GM23338 (cell line): ENCODE measurements around the gene FXYD6. TPM values are rescaled to one million over a fixed set of nuclear protein-coding genes. Genes with fewer than 3 reads are reported as not detected.

Experiments
- ATAC-seq: fragments of 200-7000 bp; cut with Tn5 transposase; 3 replicates; pipeline ENCODE4 v1.9.1; 2020
- DNase-seq: peaks from one replicate; pipeline ENCODE4 v3.0.0-alpha.2; 2015; ENCODE audit warnings: low spot score
- H2AFZ ChIP-seq: fragments of 200-600 bp; sonication (generic); 2 replicates; pipeline ENCODE4 v1.8.0; 2016; ENCODE audit warnings: antibody characterized with exemption, mild to moderate bottlenecking, moderate library complexity
- H3F3A ChIP-seq: fragments of 200-600 bp; sonication (generic); replicated peaks from 2 replicates; pipeline ENCODE4 v1.8.0; 2017; ENCODE audit warnings: antibody characterized with exemption, mixed run types, low read depth
- H3K27ac ChIP-seq: fragments of 200-600 bp; sonication (generic); 2 replicates; pipeline ENCODE4 v1.6.1; 2016; ENCODE audit warnings: low read depth
- H3K27me3 ChIP-seq: fragments of 200-600 bp; sonication (generic); 2 replicates; pipeline ENCODE4 v1.8.0; 2016; ENCODE audit warnings: mild to moderate bottlenecking, mixed run types, moderate library complexity; ENCODE audit not compliant: insufficient read depth
- H3K36me3 ChIP-seq: fragments of 200-600 bp; sonication (generic); 2 replicates; pipeline ENCODE4 v1.8.0; 2016; ENCODE audit warnings: mild to moderate bottlenecking; ENCODE audit not compliant: insufficient read depth
- H3K4me1 ChIP-seq: fragments of 200-600 bp; sonication (generic); 2 replicates; pipeline ENCODE4 v1.8.0; 2016; ENCODE audit warnings: mild to moderate bottlenecking, moderate library complexity; ENCODE audit not compliant: insufficient read depth
- H3K4me2 ChIP-seq: fragments of 200-600 bp; sonication (generic); 2 replicates; pipeline ENCODE4 v1.7.1; 2017; ENCODE audit warnings: mixed run types
- H3K4me3 ChIP-seq: fragments of 200-600 bp; sonication (generic); 2 replicates; pipeline ENCODE4 v1.6.1; 2016; ENCODE audit warnings: mixed run types
- H3K79me2 ChIP-seq: fragments of 200-600 bp; sonication (generic); replicated peaks from 2 replicates; pipeline ENCODE4 v1.8.0; 2017; ENCODE audit warnings: mild to moderate bottlenecking; ENCODE audit not compliant: insufficient read depth
- H3K9me2 ChIP-seq: fragments of 200-600 bp; sonication (generic); 2 replicates; pipeline ENCODE4 v1.8.0; 2017; ENCODE audit not compliant: insufficient read depth
- H4K20me1 ChIP-seq: fragments of 200-600 bp; sonication (generic); replicated peaks from 2 replicates; pipeline ENCODE4 v1.8.0; 2017; ENCODE audit warnings: mild to moderate bottlenecking; ENCODE audit not compliant: insufficient read depth
- H3K27ac Mint-ChIP-seq: 2 replicates; pipeline ENCODE4 v1.8.0; 2020; ENCODE audit warnings: inconsistent platforms, mild to moderate bottlenecking, moderate library complexity, mixed read lengths
- H3K27me3 Mint-ChIP-seq: 3 replicates; pipeline ENCODE4 v1.8.0; 2022; ENCODE audit warnings: low read depth, mild to moderate bottlenecking, moderate library complexity, mixed read lengths, inconsistent platforms; ENCODE audit not compliant: insufficient read depth, poor library complexity
- H3K36me3 Mint-ChIP-seq: 3 replicates; pipeline ENCODE4 v1.8.0; 2021; ENCODE audit warnings: low read depth, mild to moderate bottlenecking, inconsistent platforms, moderate library complexity, mixed read lengths
- H3K4me1 Mint-ChIP-seq: 3 replicates; pipeline ENCODE4 v1.8.0; 2020; ENCODE audit warnings: mild to moderate bottlenecking, inconsistent platforms, mixed read lengths
- H3K4me3 Mint-ChIP-seq: 3 replicates; pipeline ENCODE4 v1.8.0; 2021; ENCODE audit warnings: moderate library complexity, mild to moderate bottlenecking, inconsistent platforms, mixed read lengths
- H3K9me3 Mint-ChIP-seq: 3 replicates; pipeline ENCODE4 v1.8.0; 2020; ENCODE audit warnings: moderate library complexity, mild to moderate bottlenecking, inconsistent platforms, mixed read lengths
- CREB1 ChIP-seq: fragments of 250-450 bp; sonication (Bioruptor Pico); IDR thresholded peaks from 2 replicates; pipeline ENCODE4 v1.5.0; 2020; ENCODE audit warnings: low read depth, mild to moderate bottlenecking, moderate library complexity
- EZH2 ChIP-seq: fragments of 200-600 bp; sonication (generic); IDR thresholded peaks from one replicate; pipeline ENCODE4 v1.8.0; 2017; ENCODE audit warnings: antibody characterized with exemption, mild to moderate bottlenecking, low read depth; ENCODE audit not compliant: unreplicated experiment
- EZH2phosphoT487 ChIP-seq: fragments of 200-600 bp; sonication (generic); IDR thresholded peaks from one replicate; pipeline ENCODE4 v1.8.1; 2018; ENCODE audit warnings: antibody characterized with exemption; ENCODE audit not compliant: unreplicated experiment
- JUNB ChIP-seq: IDR thresholded peaks from one replicate; pipeline ENCODE4 v1.6.1; 2016; ENCODE audit warnings: antibody characterized with exemption; ENCODE audit not compliant: unreplicated experiment
- NANOG ChIP-seq: IDR thresholded peaks from 2 replicates; pipeline ENCODE4 v1.6.1; 2016; ENCODE audit warnings: antibody characterized with exemption, borderline replicate concordance
- POLR2AphosphoS5 ChIP-seq: IDR thresholded peaks from 2 replicates; pipeline ENCODE4 v1.6.1; 2016; ENCODE audit warnings: antibody characterized with exemption, low read depth
- STAT1 ChIP-seq: IDR thresholded peaks from one replicate; pipeline ENCODE4 v1.6.1; 2016; ENCODE audit warnings: antibody characterized with exemption; ENCODE audit not compliant: unreplicated experiment
- ZNF114 ChIP-seq: fragments of 250-450 bp; sonication (Bioruptor Pico); IDR thresholded peaks from 2 replicates; pipeline ENCODE4 v1.5.0; 2020; ENCODE audit warnings: mild to moderate bottlenecking, moderate library complexity
- ZNF331 ChIP-seq: fragments of 250-450 bp; sonication (Bioruptor Pico); IDR thresholded peaks from 2 replicates; pipeline ENCODE4 v1.5.0; 2020; ENCODE audit warnings: low read depth, mild to moderate bottlenecking, moderate library complexity
- polyA plus RNA-seq: library from polyadenylated mRNA; unstranded; fragments of >200 nt; fragmentation: Nextera tagmentation; extraction: Ambion mirVana; gene quantifications from 2 replicates; pipeline ENCODE4 v1.2.1, GENCODE V29; 2016
- total RNA-seq: library from RNA; depleted of rRNA; stranded (reverse); fragments of >200 nt; shearing (Covaris generic); gene quantifications from 2 replicates; pipeline ENCODE4 v1.2.3, GENCODE V29; 2014
- TF ChIP-seq, protein P1 (sequence below): IDR thresholded peaks from one replicate; pipeline ENCODE4 v1.6.1; 2018; ENCODE audit warnings: antibody characterized with exemption; ENCODE audit not compliant: unreplicated experiment
- TF ChIP-seq, protein P2 (sequence below): fragments of 250-450 bp; sonication (Bioruptor Pico); IDR thresholded peaks from 2 replicates; pipeline ENCODE4 v1.5.0; 2020; ENCODE audit warnings: mild to moderate bottlenecking, moderate library complexity
- TF ChIP-seq, protein P3 (sequence below), 2 experiments: fragments of 200-600 bp in 1 of 2; sonication (generic) in 1 of 2; conservative IDR thresholded peaks; 2 replicates each; pipeline versions ENCODE4 v1.5.1 to v1.6.1; 2016 to 2017; ENCODE audit warnings: antibody characterized with exemption in 2 of 2, low read depth in 2 of 2, mild to moderate bottlenecking in 2 of 2, moderate library complexity in 1 of 2
- TF ChIP-seq, protein P4 (sequence below): IDR thresholded peaks from 2 replicates; pipeline ENCODE4 v1.6.1; 2016; ENCODE audit warnings: antibody characterized with exemption

The FXYD6 gene
- total and polyA plus RNA-seq, 2 experiments from 2014 or later: 26.2 to 30.7 TPM

GRCh38 chr11:117892651-117893050 is 16.2 kb upstream of the FXYD6 start:
- Histone ChIP-seq H3K27me3 (no peaks in the 10 kb centered on the region), H3K36me3 (no peaks in the 10 kb centered on the region), H3K4me1 (no peaks in the 10 kb centered on the region), H3F3A (no peaks in the 10 kb centered on the region), H3K4me2 (no peak overlapping the region), H2AFZ (no peak overlapping the region), H3K79me2 (no peaks in the 10 kb centered on the region), H3K4me3 (no peak overlapping the region), H4K20me1 (no peaks in the 10 kb centered on the region), H3K9me2 (peaks cover 5% of the 10 kb centered on the region; the same call in 1 of the 2 replicates), H3K27ac (no peak overlapping the region)
- ATAC-seq (no peak), DNase-seq (no peak)
- no peak overlapping the region for H3K27ac Mint-ChIP-seq
- H3K27me3 Mint-ChIP-seq: peaks cover 2% of the 10 kb centered on the region
- no peaks in the 10 kb centered on the region for H3K9me3 Mint-ChIP-seq
- no peaks in the 10 kb centered on the region for H3K36me3 Mint-ChIP-seq
- TF ChIP-seq EZH2 (no peak), POLR2AphosphoS5 (no peak), ZNF331 (CRISPR knock-in tag) (no peak), ZNF114 (no peak), NANOG (no peak), STAT1 (no peak), CREB1 (no peak), JUNB (no peak), EZH2phosphoT487 (no peak)
- TF ChIP-seq, protein P1, sequence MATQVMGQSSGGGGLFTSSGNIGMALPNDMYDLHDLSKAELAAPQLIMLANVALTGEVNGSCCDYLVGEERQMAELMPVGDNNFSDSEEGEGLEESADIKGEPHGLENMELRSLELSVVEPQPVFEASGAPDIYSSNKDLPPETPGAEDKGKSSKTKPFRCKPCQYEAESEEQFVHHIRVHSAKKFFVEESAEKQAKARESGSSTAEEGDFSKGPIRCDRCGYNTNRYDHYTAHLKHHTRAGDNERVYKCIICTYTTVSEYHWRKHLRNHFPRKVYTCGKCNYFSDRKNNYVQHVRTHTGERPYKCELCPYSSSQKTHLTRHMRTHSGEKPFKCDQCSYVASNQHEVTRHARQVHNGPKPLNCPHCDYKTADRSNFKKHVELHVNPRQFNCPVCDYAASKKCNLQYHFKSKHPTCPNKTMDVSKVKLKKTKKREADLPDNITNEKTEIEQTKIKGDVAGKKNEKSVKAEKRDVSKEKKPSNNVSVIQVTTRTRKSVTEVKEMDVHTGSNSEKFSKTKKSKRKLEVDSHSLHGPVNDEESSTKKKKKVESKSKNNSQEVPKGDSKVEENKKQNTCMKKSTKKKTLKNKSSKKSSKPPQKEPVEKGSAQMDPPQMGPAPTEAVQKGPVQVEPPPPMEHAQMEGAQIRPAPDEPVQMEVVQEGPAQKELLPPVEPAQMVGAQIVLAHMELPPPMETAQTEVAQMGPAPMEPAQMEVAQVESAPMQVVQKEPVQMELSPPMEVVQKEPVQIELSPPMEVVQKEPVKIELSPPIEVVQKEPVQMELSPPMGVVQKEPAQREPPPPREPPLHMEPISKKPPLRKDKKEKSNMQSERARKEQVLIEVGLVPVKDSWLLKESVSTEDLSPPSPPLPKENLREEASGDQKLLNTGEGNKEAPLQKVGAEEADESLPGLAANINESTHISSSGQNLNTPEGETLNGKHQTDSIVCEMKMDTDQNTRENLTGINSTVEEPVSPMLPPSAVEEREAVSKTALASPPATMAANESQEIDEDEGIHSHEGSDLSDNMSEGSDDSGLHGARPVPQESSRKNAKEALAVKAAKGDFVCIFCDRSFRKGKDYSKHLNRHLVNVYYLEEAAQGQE: no peak
- TF ChIP-seq, protein P2, sequence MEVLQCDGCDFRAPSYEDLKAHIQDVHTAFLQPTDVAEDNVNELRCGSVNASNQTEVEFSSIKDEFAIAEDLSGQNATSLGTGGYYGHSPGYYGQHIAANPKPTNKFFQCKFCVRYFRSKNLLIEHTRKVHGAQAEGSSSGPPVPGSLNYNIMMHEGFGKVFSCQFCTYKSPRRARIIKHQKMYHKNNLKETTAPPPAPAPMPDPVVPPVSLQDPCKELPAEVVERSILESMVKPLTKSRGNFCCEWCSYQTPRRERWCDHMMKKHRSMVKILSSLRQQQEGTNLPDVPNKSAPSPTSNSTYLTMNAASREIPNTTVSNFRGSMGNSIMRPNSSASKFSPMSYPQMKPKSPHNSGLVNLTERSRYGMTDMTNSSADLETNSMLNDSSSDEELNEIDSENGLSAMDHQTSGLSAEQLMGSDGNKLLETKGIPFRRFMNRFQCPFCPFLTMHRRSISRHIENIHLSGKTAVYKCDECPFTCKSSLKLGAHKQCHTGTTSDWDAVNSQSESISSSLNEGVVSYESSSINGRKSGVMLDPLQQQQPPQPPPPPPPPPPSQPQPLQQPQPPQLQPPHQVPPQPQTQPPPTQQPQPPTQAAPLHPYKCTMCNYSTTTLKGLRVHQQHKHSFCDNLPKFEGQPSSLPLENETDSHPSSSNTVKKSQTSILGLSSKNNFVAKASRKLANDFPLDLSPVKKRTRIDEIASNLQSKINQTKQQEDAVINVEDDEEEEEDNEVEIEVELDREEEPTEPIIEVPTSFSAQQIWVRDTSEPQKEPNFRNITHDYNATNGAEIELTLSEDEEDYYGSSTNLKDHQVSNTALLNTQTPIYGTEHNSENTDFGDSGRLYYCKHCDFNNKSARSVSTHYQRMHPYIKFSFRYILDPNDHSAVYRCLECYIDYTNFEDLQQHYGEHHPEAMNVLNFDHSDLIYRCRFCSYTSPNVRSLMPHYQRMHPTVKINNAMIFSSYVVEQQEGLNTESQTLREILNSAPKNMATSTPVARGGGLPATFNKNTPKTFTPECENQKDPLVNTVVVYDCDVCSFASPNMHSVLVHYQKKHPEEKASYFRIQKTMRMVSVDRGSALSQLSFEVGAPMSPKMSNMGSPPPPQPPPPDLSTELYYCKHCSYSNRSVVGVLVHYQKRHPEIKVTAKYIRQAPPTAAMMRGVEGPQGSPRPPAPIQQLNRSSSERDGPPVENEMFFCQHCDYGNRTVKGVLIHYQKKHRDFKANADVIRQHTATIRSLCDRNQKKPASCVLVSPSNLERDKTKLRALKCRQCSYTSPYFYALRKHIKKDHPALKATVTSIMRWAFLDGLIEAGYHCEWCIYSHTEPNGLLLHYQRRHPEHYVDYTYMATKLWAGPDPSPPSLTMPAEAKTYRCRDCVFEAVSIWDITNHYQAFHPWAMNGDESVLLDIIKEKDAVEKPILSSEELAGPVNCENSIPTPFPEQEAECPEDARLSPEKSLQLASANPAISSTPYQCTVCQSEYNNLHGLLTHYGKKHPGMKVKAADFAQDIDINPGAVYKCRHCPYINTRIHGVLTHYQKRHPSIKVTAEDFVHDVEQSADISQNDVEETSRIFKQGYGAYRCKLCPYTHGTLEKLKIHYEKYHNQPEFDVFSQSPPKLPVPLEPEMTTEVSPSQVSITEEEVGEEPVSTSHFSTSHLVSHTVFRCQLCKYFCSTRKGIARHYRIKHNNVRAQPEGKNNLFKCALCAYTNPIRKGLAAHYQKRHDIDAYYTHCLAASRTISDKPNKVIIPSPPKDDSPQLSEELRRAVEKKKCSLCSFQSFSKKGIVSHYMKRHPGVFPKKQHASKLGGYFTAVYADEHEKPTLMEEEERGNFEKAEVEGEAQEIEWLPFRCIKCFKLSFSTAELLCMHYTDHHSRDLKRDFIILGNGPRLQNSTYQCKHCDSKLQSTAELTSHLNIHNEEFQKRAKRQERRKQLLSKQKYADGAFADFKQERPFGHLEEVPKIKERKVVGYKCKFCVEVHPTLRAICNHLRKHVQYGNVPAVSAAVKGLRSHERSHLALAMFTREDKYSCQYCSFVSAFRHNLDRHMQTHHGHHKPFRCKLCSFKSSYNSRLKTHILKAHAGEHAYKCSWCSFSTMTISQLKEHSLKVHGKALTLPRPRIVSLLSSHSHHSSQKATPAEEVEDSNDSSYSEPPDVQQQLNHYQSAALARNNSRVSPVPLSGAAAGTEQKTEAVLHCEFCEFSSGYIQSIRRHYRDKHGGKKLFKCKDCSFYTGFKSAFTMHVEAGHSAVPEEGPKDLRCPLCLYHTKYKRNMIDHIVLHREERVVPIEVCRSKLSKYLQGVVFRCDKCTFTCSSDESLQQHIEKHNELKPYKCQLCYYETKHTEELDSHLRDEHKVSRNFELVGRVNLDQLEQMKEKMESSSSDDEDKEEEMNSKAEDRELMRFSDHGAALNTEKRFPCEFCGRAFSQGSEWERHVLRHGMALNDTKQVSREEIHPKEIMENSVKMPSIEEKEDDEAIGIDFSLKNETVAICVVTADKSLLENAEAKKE (CRISPR knock-in tag): no peak
- TF ChIP-seq, protein P3, sequence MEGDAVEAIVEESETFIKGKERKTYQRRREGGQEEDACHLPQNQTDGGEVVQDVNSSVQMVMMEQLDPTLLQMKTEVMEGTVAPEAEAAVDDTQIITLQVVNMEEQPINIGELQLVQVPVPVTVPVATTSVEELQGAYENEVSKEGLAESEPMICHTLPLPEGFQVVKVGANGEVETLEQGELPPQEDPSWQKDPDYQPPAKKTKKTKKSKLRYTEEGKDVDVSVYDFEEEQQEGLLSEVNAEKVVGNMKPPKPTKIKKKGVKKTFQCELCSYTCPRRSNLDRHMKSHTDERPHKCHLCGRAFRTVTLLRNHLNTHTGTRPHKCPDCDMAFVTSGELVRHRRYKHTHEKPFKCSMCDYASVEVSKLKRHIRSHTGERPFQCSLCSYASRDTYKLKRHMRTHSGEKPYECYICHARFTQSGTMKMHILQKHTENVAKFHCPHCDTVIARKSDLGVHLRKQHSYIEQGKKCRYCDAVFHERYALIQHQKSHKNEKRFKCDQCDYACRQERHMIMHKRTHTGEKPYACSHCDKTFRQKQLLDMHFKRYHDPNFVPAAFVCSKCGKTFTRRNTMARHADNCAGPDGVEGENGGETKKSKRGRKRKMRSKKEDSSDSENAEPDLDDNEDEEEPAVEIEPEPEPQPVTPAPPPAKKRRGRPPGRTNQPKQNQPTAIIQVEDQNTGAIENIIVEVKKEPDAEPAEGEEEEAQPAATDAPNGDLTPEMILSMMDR (conservative IDR thresholded peaks at IDR 0.05; ENCODE audit: low read depth in 2 of 2): no peak
- TF ChIP-seq, protein P4, sequence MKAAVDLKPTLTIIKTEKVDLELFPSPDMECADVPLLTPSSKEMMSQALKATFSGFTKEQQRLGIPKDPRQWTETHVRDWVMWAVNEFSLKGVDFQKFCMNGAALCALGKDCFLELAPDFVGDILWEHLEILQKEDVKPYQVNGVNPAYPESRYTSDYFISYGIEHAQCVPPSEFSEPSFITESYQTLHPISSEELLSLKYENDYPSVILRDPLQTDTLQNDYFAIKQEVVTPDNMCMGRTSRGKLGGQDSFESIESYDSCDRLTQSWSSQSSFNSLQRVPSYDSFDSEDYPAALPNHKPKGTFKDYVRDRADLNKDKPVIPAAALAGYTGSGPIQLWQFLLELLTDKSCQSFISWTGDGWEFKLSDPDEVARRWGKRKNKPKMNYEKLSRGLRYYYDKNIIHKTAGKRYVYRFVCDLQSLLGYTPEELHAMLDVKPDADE: no peak
- H3K4me3 Mint-ChIP-seq: no peak overlapping the region
- no peaks in the 10 kb centered on the region; the same call in 2 of the 3 replicates for H3K4me1 Mint-ChIP-seq
